K562 (cell line): ENCODE data around the gene GNAQ. TPM values are rescaled to one million over a fixed set of nuclear protein-coding genes. Genes with fewer than 3 reads are reported as not detected.

Source experiments
- ATAC-seq: fragments of 200-7000 bp; cut with Tn5 transposase; 3 replicates; pipeline ENCODE4 v1.9.1; 2020; ENCODE audit warnings: moderate library complexity
- BruUV-seq: library from RNA; stranded (reverse); fragments of 400-500 nt; replicated peaks from 2 replicates; lab custom pipeline; 2021; lab: Mats Ljungman, UMichigan
- CTCF ChIA-PET: fragments of 300-600 bp; formaldehyde crosslinking; extraction: SDS; loops from one replicate; lab custom pipeline; 2021; ENCODE audit warnings: low intra/inter-chr PET ratio; lab: Yijun Ruan, JAX
- POLR2A ChIA-PET: fragments of 300-600, 350-650 bp; sonication (Branson Sonifier 250); formaldehyde crosslinking; extraction: SDS; loops from one replicate; lab custom pipeline; 2021; ENCODE audit warnings: antibody characterized with exemption, inconsistent platforms; lab: Yijun Ruan, JAX
- DNase-seq, 4 experiments: peaks; one replicate each; pipeline versions ENCODE4 v3.0.0 to v3.0.0-alpha.2; 2011 to 2018; ENCODE audit warnings: low spot score in 3 of 4, mixed read lengths in 3 of 4; ENCODE audit errors: extremely low read depth in 1 of 4
- FAIRE-seq: peaks from 2 replicates; lab custom pipeline; 2011; peaks lifted over from hg19 to GRCh38; lab: Jason Lieb, UNC
- H2AFZ ChIP-seq: 2 replicates; pipeline ENCODE4 v1.6.0; 2011; ENCODE audit warnings: low read depth, low read length, control low read depth, inconsistent platforms
- H3K27ac ChIP-seq: fragments of 200-600 bp; 3 replicates; pipeline ENCODE4 v1.8.0; 2011; ENCODE audit warnings: low read depth, mild to moderate bottlenecking, control low read depth, inconsistent platforms, low read length, moderate library complexity, mixed read lengths; ENCODE audit errors: extremely low read depth
- H3K27me3 ChIP-seq, 2 experiments: fragments of 300-600 bp in 1 of 2; 2 replicates in 1 of 2; 3 replicates in 1 of 2; pipeline versions ENCODE4 v1.6.0 to v1.8.0; 2011; ENCODE audit warnings: inconsistent platforms in 2 of 2, low read length in 2 of 2, mild to moderate bottlenecking in 1 of 2, mixed read lengths in 1 of 2, moderate library complexity in 1 of 2; ENCODE audit not compliant: control insufficient read depth in 2 of 2, insufficient read depth in 2 of 2
- H3K36me3 ChIP-seq: fragments of 300-600 bp; 3 replicates; pipeline ENCODE4 v1.8.0; 2011; ENCODE audit warnings: mild to moderate bottlenecking, low read length, inconsistent platforms; ENCODE audit not compliant: control insufficient read depth, insufficient read depth
- H3K4me1 ChIP-seq, 2 experiments: fragments of 200-600 bp in 1 of 2; replicated peaks in 1 of 2; 2 replicates in 1 of 2; 3 replicates in 1 of 2; pipeline versions ENCODE4 v1.5.1 to v1.8.0; 2011; ENCODE audit warnings: inconsistent platforms in 2 of 2, low read length in 2 of 2, mild to moderate bottlenecking in 1 of 2, mixed read lengths in 1 of 2, moderate library complexity in 1 of 2; ENCODE audit not compliant: control insufficient read depth in 2 of 2, insufficient read depth in 2 of 2
- H3K4me2 ChIP-seq: 2 replicates; pipeline ENCODE4 v1.6.1; 2011; ENCODE audit warnings: low read length, control low read depth, inconsistent platforms, mixed read lengths; ENCODE audit not compliant: insufficient read depth
- H3K4me3 ChIP-seq: fragments of 200-600 bp; sonication (generic), shearing (Covaris generic); 2 replicates; pipeline ENCODE4 v1.5.1; 2016; ENCODE audit warnings: control low read depth, inconsistent platforms
- H3K79me2 ChIP-seq: fragments of 200-600 bp; 3 replicates; pipeline ENCODE4 v1.8.0; 2011; ENCODE audit warnings: low read length, inconsistent platforms; ENCODE audit not compliant: control insufficient read depth, insufficient read depth
- H3K9ac ChIP-seq, 2 experiments: 2 replicates each; pipeline versions ENCODE4 v1.6.0 to v1.6.1; 2011; ENCODE audit warnings: low read depth in 2 of 2, low read length in 2 of 2, control low read depth in 1 of 2, inconsistent platforms in 1 of 2, mild to moderate bottlenecking in 1 of 2, mixed read lengths in 1 of 2; ENCODE audit not compliant: insufficient read depth in 1 of 2
- H3K9me1 ChIP-seq: one replicate; pipeline ENCODE4 v1.6.0; 2011; ENCODE audit warnings: inconsistent platforms, mild to moderate bottlenecking, low read length, moderate library complexity; ENCODE audit not compliant: control insufficient read depth, insufficient read depth
- H3K9me3 ChIP-seq: replicated peaks from 2 replicates; pipeline ENCODE4 v1.5.1; 2011; ENCODE audit warnings: low read depth, low read length, inconsistent platforms; ENCODE audit not compliant: control insufficient read depth, insufficient read depth
- H4K20me1 ChIP-seq: replicated peaks from 2 replicates; pipeline ENCODE4 v1.6.1; 2011; ENCODE audit warnings: low read length, inconsistent platforms, mixed read lengths; ENCODE audit not compliant: control insufficient read depth, insufficient read depth
- NFE2 ChIP-seq: IDR thresholded peaks from 2 replicates; pipeline ENCODE4 v1.6.1; 2014; ENCODE audit warnings: antibody characterized with exemption, low read depth
- SPI1 ChIP-seq: IDR thresholded peaks from 2 replicates; pipeline ENCODE4 v1.6.1; 2011; ENCODE audit warnings: low read depth, low read length, control low read depth, borderline replicate concordance
- ZBTB7A ChIP-seq: IDR thresholded peaks from 2 replicates; pipeline ENCODE4 v1.6.1; 2011; ENCODE audit warnings: low read depth, mild to moderate bottlenecking, low read length, moderate library complexity, borderline replicate concordance; ENCODE audit not compliant: control insufficient read depth
- ZNF354B ChIP-seq: fragments of 250-450 bp; sonication (Bioruptor Pico); IDR thresholded peaks from 2 replicates; pipeline ENCODE4 v1.4.0; 2020
- ZNF583 ChIP-seq: fragments of 250-450 bp; sonication (Bioruptor Pico); IDR thresholded peaks from 2 replicates; pipeline ENCODE4 v1.4.0; 2020
- WGBS: fragments of 100-300 bp; shearing (Covaris generic); methylation state at CpG from one replicate; pipeline ENCODE4 v1.1.6; 2016; ENCODE audit warnings: low coverage, mixed read lengths; ENCODE audit not compliant: insufficient coverage; ENCODE audit errors: missing lambda C conversion rate; 5-methylcytosine and 5-hydroxymethylcytosine counted together
- in situ Hi-C: fragments of 300-500 bp; cut with MboI; formaldehyde crosslinking; loops from 4 replicates; pipeline ENCODE4 v1.15.0; 2018; ENCODE audit warnings: inconsistent platforms, mixed read lengths
- intact Hi-C: fragments of 100-400 bp; cut with micrococcal nuclease; formaldehyde crosslinking; loops from 2 replicates; pipeline ENCODE4 v1.14.2; 2022
- polyA plus RNA-seq, 8 experiments: library from polyadenylated mRNA; depleted of rRNA in 4 of 8; stranded (reverse) in 5 of 8; unstranded in 3 of 8; fragments of >200 nt; fragmentation: Nextera tagmentation in 2 of 8; fragmentation: Illumina TruSeq in 1 of 8; extraction: Ambion mirVana in 2 of 8; extraction: Trizol in 1 of 8; gene quantifications; 2 replicates each; pipeline versions ENCODE4 v1.2.1 to v1.2.3, GENCODE V29; 2011 to 2014; ENCODE audit warnings: inconsistent platforms in 1 of 8, missing spikeins in 1 of 8
- total RNA-seq, 7 experiments: library from RNA; depleted of rRNA in 6 of 7; stranded (reverse); fragments of >200 nt in 6 of 7; fragmentation: Illumina TruSeq in 2 of 7; extraction: Trizol in 2 of 7; gene quantifications; 2 replicates each; pipeline versions ENCODE4 v1.2.1 to v1.2.3, GENCODE V29; 2011 to 2021; ENCODE audit warnings: low replicate concordance in 1 of 7
- TF ChIP-seq, protein P1 (sequence below): fragments of 250-450 bp; sonication (Bioruptor Pico); IDR thresholded peaks from 2 replicates; pipeline ENCODE4 v1.5.0; 2020; ENCODE audit warnings: mild to moderate bottlenecking
- TF ChIP-seq, protein P2 (sequence below), 3 experiments: IDR thresholded peaks in 2 of 3; conservative IDR thresholded peaks in 1 of 3; 2 replicates each; pipeline ENCODE4 v1.5.1; 2011 to 2012; ENCODE audit warnings: low read length in 3 of 3, mild to moderate bottlenecking in 3 of 3, control low read depth in 2 of 3, improper control_type of control experiment in 1 of 3, inconsistent platforms in 1 of 3, low read depth in 1 of 3, mixed read lengths in 1 of 3, moderate library complexity in 1 of 3; ENCODE audit not compliant: insufficient read depth in 2 of 3

GNAQ gene
- total and polyA plus RNA-seq, 9 of the 15 experiments (the other 6 are each of a cell fraction or from before 2014, with no cell fraction given): 4.8 to 27.9 (median 17.5) TPM

DNA sequence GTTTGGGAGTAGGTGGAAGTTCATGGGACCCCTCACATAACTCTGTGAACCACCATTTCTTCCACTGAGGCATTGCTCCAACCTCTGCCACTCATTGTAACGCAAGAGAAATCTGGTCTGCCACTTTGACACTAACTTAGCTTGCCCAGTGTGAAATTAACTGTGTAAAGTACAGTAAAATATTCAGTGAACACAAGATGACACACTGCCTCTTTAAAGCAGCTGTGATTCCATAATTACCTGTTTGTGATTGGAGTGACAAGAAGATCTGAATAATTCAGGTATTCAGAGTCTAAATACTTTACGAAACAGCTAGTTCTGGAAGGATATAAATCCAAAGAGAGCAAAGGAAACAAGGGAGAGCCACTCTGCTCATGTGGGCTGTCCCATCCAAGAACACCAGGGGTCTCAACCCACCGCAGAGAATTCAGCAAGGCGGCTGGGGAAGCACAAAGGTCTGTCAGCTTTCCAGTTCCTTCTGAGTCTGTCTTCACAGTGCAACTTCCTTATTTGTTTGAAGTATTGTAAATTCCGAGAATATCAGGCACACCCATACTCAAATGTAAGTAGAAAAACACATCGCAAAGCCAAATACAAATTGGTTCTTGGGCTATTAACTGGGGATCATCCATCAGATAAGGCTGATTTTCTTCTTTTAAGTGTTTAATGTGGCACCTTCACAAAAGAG lies 86.9 kb downstream of the GNAQ start:
- no peak for FAIRE-seq
- Histone ChIP-seq H3K9me1 (no peaks in the 10 kb centered on the region), H3K79me2 (peaks cover 92% of the 10 kb centered on the region), H3K27ac (peak overlapping the region; percentile 40; the same call in 1 of the 3 replicates), H3K9ac (peak overlapping the region in 1 of 2 experiments; percentile 37; a peak in 2 of 4 replicates), H3K36me3 (no peaks in the 10 kb centered on the region), H4K20me1 (no peaks in the 10 kb centered on the region), H3K4me3 (no peak overlapping the region), H2AFZ (no peak overlapping the region), H3K4me1 (peaks cover 0 to 34% of the 10 kb centered on the region in 2 experiments; a peak in 3 of 5 replicates), H3K4me2 (no peak overlapping the region), H3K27me3 (no peaks in the 10 kb centered on the region), H3K9me3 (no peaks in the 10 kb centered on the region)
- TF ChIP-seq, protein P1, sequence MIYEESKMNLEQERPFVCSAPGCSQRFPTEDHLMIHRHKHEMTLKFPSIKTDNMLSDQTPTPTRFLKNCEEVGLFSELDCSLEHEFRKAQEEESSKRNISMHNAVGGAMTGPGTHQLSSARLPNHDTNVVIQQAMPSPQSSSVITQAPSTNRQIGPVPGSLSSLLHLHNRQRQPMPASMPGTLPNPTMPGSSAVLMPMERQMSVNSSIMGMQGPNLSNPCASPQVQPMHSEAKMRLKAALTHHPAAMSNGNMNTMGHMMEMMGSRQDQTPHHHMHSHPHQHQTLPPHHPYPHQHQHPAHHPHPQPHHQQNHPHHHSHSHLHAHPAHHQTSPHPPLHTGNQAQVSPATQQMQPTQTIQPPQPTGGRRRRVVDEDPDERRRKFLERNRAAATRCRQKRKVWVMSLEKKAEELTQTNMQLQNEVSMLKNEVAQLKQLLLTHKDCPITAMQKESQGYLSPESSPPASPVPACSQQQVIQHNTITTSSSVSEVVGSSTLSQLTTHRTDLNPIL: no peak
- TF ChIP-seq SPI1 (peak; percentile 39; the same call in 1 of the 2 replicates), ZNF583 (no peak), NFE2 (no peak), ZBTB7A (peak; percentile 35; the same call in 1 of the 2 replicates), ZNF354B (no peak)
- TF ChIP-seq, protein P2, sequence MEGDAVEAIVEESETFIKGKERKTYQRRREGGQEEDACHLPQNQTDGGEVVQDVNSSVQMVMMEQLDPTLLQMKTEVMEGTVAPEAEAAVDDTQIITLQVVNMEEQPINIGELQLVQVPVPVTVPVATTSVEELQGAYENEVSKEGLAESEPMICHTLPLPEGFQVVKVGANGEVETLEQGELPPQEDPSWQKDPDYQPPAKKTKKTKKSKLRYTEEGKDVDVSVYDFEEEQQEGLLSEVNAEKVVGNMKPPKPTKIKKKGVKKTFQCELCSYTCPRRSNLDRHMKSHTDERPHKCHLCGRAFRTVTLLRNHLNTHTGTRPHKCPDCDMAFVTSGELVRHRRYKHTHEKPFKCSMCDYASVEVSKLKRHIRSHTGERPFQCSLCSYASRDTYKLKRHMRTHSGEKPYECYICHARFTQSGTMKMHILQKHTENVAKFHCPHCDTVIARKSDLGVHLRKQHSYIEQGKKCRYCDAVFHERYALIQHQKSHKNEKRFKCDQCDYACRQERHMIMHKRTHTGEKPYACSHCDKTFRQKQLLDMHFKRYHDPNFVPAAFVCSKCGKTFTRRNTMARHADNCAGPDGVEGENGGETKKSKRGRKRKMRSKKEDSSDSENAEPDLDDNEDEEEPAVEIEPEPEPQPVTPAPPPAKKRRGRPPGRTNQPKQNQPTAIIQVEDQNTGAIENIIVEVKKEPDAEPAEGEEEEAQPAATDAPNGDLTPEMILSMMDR (IDR thresholded peaks at IDR 0.05 in 2 of 3, conservative IDR thresholded peaks at IDR 0.05 in 1 of 3; ENCODE audit: insufficient read depth in 2 of 3, low read depth in 1 of 3, low read length in 3 of 3): 0 out of 6 replicates have a peak, but pooled peaks of 1 of the 3 experiments have one; percentile 19
- DNase-seq: peak in 1 of 4 experiments; percentile 14
- ATAC-seq: peak; percentile 50; the same call in 2 of the 3 replicates
- no TSS peak for BruUV-seq
- 39% methylated on average over 6 of the region's 6 CpGs for WGBS
- ChIA-PET CTCF (no interaction called here), POLR2A (interaction anchor here (0.6 kb wide), 1 partner anchor 14 kb away, joined by 7 read pairs; no protein-coding TSS in a partner anchor)
- in situ Hi-C loops (no loop called here), intact Hi-C loops (loop anchor here (5.0 kb wide), 1 partner anchor 42 kb away; no protein-coding TSS in a partner anchor)
